Natural killer cell (primary cell): ENCODE results near the gene HS6ST2. TPM values are rescaled to one million over a fixed set of nuclear protein-coding genes. Genes with fewer than 3 reads are reported as not detected.
A peak's percentile ranks its signal among the peaks of the same experiment; 100 is the strongest.

ENCODE experiments used
- ATAC-seq, 3 donors: fragments of 150-1000 bp in 2 of 3; fragments of 200-7000 bp in 1 of 3; cut with Tn5 transposase; 1 replicate in 1 of 3; 2 replicates in 2 of 3; pipeline ENCODE4 v1.10.0; 2021; ENCODE audit warnings: mild to moderate bottlenecking in 2 of 3, moderate library complexity in 2 of 3
- DNase-seq, 2 donors: peaks; one replicate each; pipeline versions ENCODE4 v3.0.0 to v3.0.0-alpha.2; 2013 to 2021; ENCODE audit warnings: mixed read lengths in 1 of 2
- H3K27ac ChIP-seq: one replicate; pipeline ENCODE4 v1.5.1; 2013; ENCODE audit warnings: mild to moderate bottlenecking, low read length
- H3K27me3 ChIP-seq: one replicate; pipeline ENCODE4 v1.6.1; 2013; ENCODE audit warnings: low read length; ENCODE audit not compliant: control insufficient read depth, insufficient read depth
- H3K36me3 ChIP-seq: one replicate; pipeline ENCODE4 v1.6.1; 2013; ENCODE audit warnings: low read length; ENCODE audit not compliant: control insufficient read depth, insufficient read depth
- H3K4me1 ChIP-seq: one replicate; pipeline ENCODE4 v1.6.1; 2013; ENCODE audit warnings: low read length; ENCODE audit not compliant: control insufficient read depth, insufficient read depth
- H3K4me3 ChIP-seq: one replicate; pipeline ENCODE4 v1.5.1; 2013; ENCODE audit warnings: low read length
- H3K9me3 ChIP-seq: one replicate; pipeline ENCODE4 v1.6.1; 2013; ENCODE audit warnings: low read length; ENCODE audit not compliant: control insufficient read depth, insufficient read depth
- H3K27ac Mint-ChIP-seq, 2 donors: one replicate each; pipeline ENCODE4 v1.8.0; 2022; ENCODE audit warnings: mild to moderate bottlenecking in 2 of 2, mixed read lengths in 2 of 2, moderate library complexity in 1 of 2
- H3K27me3 Mint-ChIP-seq, 2 donors: one replicate each; pipeline ENCODE4 v1.8.0; 2022; ENCODE audit warnings: low read depth in 2 of 2, mixed read lengths in 2 of 2
- H3K36me3 Mint-ChIP-seq: one replicate; pipeline ENCODE4 v1.8.0; 2022; ENCODE audit warnings: mixed read lengths
- H3K4me1 Mint-ChIP-seq, 2 donors: one replicate each; pipeline ENCODE4 v1.8.0; 2022; ENCODE audit warnings: mixed read lengths in 2 of 2
- H3K4me3 Mint-ChIP-seq: one replicate; pipeline ENCODE4 v1.8.0; 2022; ENCODE audit warnings: mild to moderate bottlenecking, moderate library complexity, mixed read lengths
- H3K9me3 Mint-ChIP-seq, 2 donors: one replicate each; pipeline ENCODE4 v1.8.0; 2022; ENCODE audit warnings: mixed read lengths in 2 of 2
- WGBS: methylation state at CpG from one replicate; pipeline ENCODE4 v1.1.7; 2013; ENCODE audit warnings: missing lambda C conversion rate; ENCODE audit not compliant: insufficient coverage; 5-methylcytosine and 5-hydroxymethylcytosine counted together
- intact Hi-C: fragments of 100-400 bp; cut with micrococcal nuclease; formaldehyde crosslinking; loops from one replicate; pipeline ENCODE4 v1.14.2; 2022
- total RNA-seq, 4 donors: library from RNA; stranded (reverse); fragments of 120-200 nt in 1 of 4; gene quantifications; one replicate each; pipeline versions ENCODE4 v1.2.3 to v1.2.4, GENCODE V29; 2013 to 2022
- TF ChIP-seq, protein P1 (sequence below): fragments of 200-600 bp; IDR thresholded peaks from one replicate; pipeline ENCODE4 v1.8.0; 2022; ENCODE audit warnings: antibody characterized with exemption

Gene HS6ST2
- total RNA-seq, 3 donors from 2014 or later (not counting 1 experiment from before 2014, with no cell fraction given), result not detected

DNA sequence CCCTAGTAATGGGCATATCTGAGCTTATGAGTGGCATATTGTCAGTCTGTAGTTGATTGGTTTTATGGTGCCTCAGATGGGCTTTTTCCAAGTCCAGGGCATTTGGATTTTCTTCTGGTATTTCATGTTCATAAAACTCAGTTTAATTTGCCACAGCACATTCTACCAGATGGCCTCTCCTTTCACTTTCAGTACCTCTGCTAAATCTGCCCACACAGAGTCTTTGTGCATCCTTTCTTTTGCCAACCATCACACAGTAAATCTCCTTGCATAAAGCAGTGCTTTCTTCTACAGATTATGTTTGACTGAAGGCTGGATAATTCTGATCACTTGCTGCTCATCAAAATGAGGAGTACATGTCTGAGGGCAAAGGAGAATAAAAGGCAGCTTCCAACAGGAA is 98.2 kb downstream of the HS6ST2 start:
- TF ChIP-seq, protein P1, sequence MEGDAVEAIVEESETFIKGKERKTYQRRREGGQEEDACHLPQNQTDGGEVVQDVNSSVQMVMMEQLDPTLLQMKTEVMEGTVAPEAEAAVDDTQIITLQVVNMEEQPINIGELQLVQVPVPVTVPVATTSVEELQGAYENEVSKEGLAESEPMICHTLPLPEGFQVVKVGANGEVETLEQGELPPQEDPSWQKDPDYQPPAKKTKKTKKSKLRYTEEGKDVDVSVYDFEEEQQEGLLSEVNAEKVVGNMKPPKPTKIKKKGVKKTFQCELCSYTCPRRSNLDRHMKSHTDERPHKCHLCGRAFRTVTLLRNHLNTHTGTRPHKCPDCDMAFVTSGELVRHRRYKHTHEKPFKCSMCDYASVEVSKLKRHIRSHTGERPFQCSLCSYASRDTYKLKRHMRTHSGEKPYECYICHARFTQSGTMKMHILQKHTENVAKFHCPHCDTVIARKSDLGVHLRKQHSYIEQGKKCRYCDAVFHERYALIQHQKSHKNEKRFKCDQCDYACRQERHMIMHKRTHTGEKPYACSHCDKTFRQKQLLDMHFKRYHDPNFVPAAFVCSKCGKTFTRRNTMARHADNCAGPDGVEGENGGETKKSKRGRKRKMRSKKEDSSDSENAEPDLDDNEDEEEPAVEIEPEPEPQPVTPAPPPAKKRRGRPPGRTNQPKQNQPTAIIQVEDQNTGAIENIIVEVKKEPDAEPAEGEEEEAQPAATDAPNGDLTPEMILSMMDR, result no peak
- no peak overlapping the region for H3K27ac Mint-ChIP-seq
- H3K27me3 Mint-ChIP-seq, result peaks cover 3 to 19% of the 10 kb centered on the region in 2 donors
- no peak overlapping the region for H3K4me3 Mint-ChIP-seq
- Histone ChIP-seq H3K36me3 (no peaks in the 10 kb centered on the region), H3K4me1 (peaks cover 4% of the 10 kb centered on the region), H3K27ac (no peak overlapping the region), H3K9me3 (no peaks in the 10 kb centered on the region), H3K27me3 (no peaks in the 10 kb centered on the region), H3K4me3 (no peak overlapping the region)
- H3K4me1 Mint-ChIP-seq, result peaks cover 27 to 44% of the 10 kb centered on the region in 2 donors
- DNase-seq (no peak), ATAC-seq (no peak)
- intact Hi-C loops, result no loop called here
- peaks cover 2 to 8% of the 10 kb centered on the region in 2 donors for H3K9me3 Mint-ChIP-seq
- no peaks in the 10 kb centered on the region for H3K36me3 Mint-ChIP-seq

DNA sequence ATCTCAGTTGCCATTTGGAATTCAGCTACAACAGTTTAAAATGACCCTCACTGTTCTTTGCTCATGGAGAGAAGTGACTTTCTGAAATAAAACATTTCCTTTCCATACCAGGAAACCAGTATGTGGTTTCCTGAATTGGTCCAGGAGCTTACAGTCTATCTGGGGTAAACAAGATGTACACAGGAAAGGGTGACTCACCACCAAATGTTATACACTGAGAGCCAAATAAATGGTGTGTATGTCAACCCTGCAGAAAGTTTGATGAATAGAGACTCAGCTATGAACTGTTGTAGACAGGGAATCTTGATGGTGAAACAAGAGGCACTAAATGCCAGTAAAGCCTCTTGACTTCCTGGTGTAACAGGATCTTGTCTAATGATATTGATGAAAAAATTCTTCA is 100.4 kb downstream of the HS6ST2 start:
- H3K27me3 ChIP-seq, result no peaks in the 10 kb centered on the region
- peak in 2 of 3 donors; percentile 55 to 57 for ATAC-seq
- no peak overlapping the region for H3K27ac ChIP-seq
- Mint-ChIP-seq H3K9me3 (peaks cover 2 to 5% of the 10 kb centered on the region in 2 donors), H3K4me1 (peaks cover 27 to 44% of the 10 kb centered on the region in 2 donors), H3K4me3 (peak overlapping the region; percentile 25), H3K27me3 (peaks cover 0 to 7% of the 10 kb centered on the region in 2 donors), H3K27ac (peak overlapping the region; percentile 34 to 76), H3K36me3 (no peaks in the 10 kb centered on the region)
- DNase-seq, result peak in 1 of 2 donors; percentile 1
- peaks cover 4% of the 10 kb centered on the region for H3K4me1 ChIP-seq
- no peak overlapping the region for H3K4me3 ChIP-seq
- TF ChIP-seq, protein P1, result no peak
- no peaks in the 10 kb centered on the region for H3K9me3 ChIP-seq
- intact Hi-C loops, result no loop called here
- no peaks in the 10 kb centered on the region for H3K36me3 ChIP-seq

DNA sequence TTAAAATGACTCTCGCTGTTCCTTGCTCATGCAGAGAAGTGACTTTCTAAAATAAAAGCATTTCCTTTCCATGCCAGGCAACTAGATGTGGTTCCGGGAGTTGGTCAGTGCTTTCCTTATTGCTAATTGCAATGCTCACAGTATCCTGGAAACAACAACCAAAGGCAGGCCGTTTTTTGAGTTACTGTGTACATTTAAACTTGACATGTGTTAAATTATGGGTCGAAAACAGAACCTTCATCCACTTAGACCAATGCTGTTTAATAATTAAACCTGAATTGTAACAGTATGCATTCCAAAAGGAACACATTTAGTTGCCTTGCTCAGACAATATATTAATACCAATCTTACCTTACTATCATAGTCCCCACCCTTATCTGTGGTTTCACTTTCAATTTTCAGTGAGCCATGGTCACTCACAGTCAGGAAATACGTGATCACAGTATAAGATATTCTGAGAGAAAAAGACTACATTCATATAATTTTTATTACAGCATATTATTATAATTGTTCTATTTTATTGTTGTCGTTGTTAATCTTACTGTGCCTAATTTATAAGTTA is 102.6 kb downstream of the HS6ST2 start:
- Histone ChIP-seq H3K27me3 (no peaks in the 10 kb centered on the region), H3K4me1 (peaks cover 4% of the 10 kb centered on the region), H3K9me3 (no peaks in the 10 kb centered on the region), H3K27ac (no peak overlapping the region), H3K36me3 (no peaks in the 10 kb centered on the region), H3K4me3 (no peak overlapping the region)
- Mint-ChIP-seq H3K9me3 (peaks cover 2 to 5% of the 10 kb centered on the region in 2 donors), H3K27me3 (peaks cover 0 to 17% of the 10 kb centered on the region in 2 donors), H3K4me1 (peaks cover 27 to 44% of the 10 kb centered on the region in 2 donors), H3K27ac (no peak overlapping the region), H3K4me3 (no peak overlapping the region), H3K36me3 (no peaks in the 10 kb centered on the region)
- WGBS, result 100% methylated on average over 2 of the region's 6 CpGs
- intact Hi-C loops, result no loop called here
- DNase-seq (no peak), ATAC-seq (peak in 1 of 3 donors; percentile 64)
- TF ChIP-seq, protein P1, result no peak

DNA sequence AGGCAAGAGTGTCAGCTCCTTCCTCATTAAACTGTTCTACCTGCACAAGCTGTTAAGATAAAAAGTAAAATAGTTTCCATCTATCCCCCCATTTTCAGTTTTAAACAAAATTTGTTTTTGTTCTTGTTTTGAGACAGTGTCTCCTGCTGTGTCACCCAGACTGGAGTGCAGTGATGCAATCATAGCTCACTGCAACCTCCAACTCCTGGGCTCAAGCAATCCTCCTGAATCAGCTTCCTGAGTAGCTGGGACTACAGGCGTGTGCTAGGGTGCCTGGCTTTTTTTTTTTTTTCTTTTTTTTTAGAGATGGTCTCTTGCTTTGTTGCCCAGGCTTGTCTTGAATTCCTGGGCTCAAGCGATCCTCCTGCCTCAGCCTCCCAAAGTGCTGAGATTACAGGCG is 105.4 kb downstream of the HS6ST2 start:
- Histone ChIP-seq H3K27me3 (no peaks in the 10 kb centered on the region), H3K4me3 (no peak overlapping the region), H3K4me1 (no peaks in the 10 kb centered on the region), H3K27ac (no peak overlapping the region), H3K9me3 (no peaks in the 10 kb centered on the region), H3K36me3 (no peaks in the 10 kb centered on the region)
- no CpG with 5 or more reads among the region's 3 CpGs for whole genome bisulfite sequencing
- peaks cover 0 to 38% of the 10 kb centered on the region in 2 donors for H3K27me3 Mint-ChIP-seq
- TF ChIP-seq, protein P1, result no peak
- ATAC-seq (no peak), DNase-seq (no peak)
- peaks cover 2% of the 10 kb centered on the region in 2 donors for H3K9me3 Mint-ChIP-seq
- intact Hi-C loops, result no loop called here
- H3K27ac Mint-ChIP-seq, result no peak overlapping the region
- H3K4me3 Mint-ChIP-seq, result no peak overlapping the region
- H3K4me1 Mint-ChIP-seq, result peaks cover 7 to 24% of the 10 kb centered on the region in 2 donors
- no peaks in the 10 kb centered on the region for H3K36me3 Mint-ChIP-seq
